GM12878 (cell line): ENCODE data around the gene FUBP3. TPM values are rescaled to one million over a fixed set of nuclear protein-coding genes. Genes with fewer than 3 reads are reported as not detected.

ENCODE experiments used
- ATAC-seq: fragments of 200-7000 bp; cut with Tn5 transposase; 3 replicates; pipeline ENCODE4 v1.9.1; 2020; ENCODE audit warnings: mild to moderate bottlenecking, moderate library complexity
- BruUV-seq: library from RNA; stranded (reverse); fragments of 400-500 nt; replicated peaks from 2 replicates; lab custom pipeline; 2021; lab: Mats Ljungman, UMichigan
- CTCF ChIA-PET: fragments of 300-600 bp; sonication (Branson Sonifier 250); formaldehyde crosslinking; extraction: SDS; loops from one replicate; lab custom pipeline; 2021; ENCODE audit warnings: inconsistent platforms; lab: Yijun Ruan, JAX
- POLR2A ChIA-PET: fragments of 350-600 bp; formaldehyde crosslinking; extraction: SDS; loops from one replicate; lab custom pipeline; 2021; ENCODE audit warnings: inconsistent platforms; lab: Charles Lee
- RAD21 ChIA-PET: fragments of 300-600 bp; sonication (Branson Sonifier 250); formaldehyde crosslinking; loops from one replicate; lab custom pipeline; 2023; ENCODE audit warnings: antibody characterized with exemption; ENCODE audit not compliant: unreplicated experiment; lab: Charles Lee
- SMC1A ChIA-PET: fragments of 300-600 bp; sonication (Branson Sonifier 250); formaldehyde crosslinking; loops from one replicate; lab custom pipeline; 2023; ENCODE audit not compliant: unreplicated experiment, uncharacterized antibody; lab: Charles Lee
- DNase-seq: peaks from one replicate; pipeline ENCODE4 v3.0.0-alpha.2; 2011; ENCODE audit warnings: low read depth, low spot score
- FAIRE-seq: peaks from 3 replicates; lab custom pipeline; 2011; peaks lifted over from hg19 to GRCh38; lab: Jason Lieb, UNC
- H2AFZ ChIP-seq: 2 replicates; pipeline ENCODE4 v1.6.0; 2011; ENCODE audit warnings: low read depth, low read length, control low read depth; ENCODE audit not compliant: control insufficient read depth
- H3K27ac ChIP-seq: 2 replicates; pipeline ENCODE4 v1.5.1; 2011; ENCODE audit warnings: control low read depth; ENCODE audit not compliant: control insufficient read depth, insufficient read depth
- H3K27me3 ChIP-seq, 2 experiments: replicated peaks in 1 of 2; 2 replicates each; pipeline versions ENCODE4 v1.6.0 to v1.6.1; 2011; ENCODE audit warnings: low read length in 1 of 2; ENCODE audit not compliant: control insufficient read depth in 2 of 2, insufficient read depth in 2 of 2
- H3K36me3 ChIP-seq, 2 experiments: 2 replicates each; pipeline ENCODE4 v1.5.1; 2011; ENCODE audit warnings: low read length in 1 of 2; ENCODE audit not compliant: control insufficient read depth in 2 of 2, insufficient read depth in 2 of 2
- H3K4me1 ChIP-seq: 2 replicates; pipeline ENCODE4 v1.6.1; 2011; ENCODE audit warnings: mild to moderate bottlenecking, low read length, moderate library complexity, mixed read lengths; ENCODE audit not compliant: control insufficient read depth, insufficient read depth
- H3K4me2 ChIP-seq: 2 replicates; pipeline ENCODE4 v1.6.0; 2011; ENCODE audit warnings: control low read depth; ENCODE audit not compliant: control insufficient read depth, insufficient read depth
- H3K4me3 ChIP-seq: fragments of 200-600 bp; sonication (generic); 2 replicates; pipeline ENCODE4 v1.5.1; 2016
- H3K79me2 ChIP-seq: 2 replicates; pipeline ENCODE4 v1.6.0; 2011; ENCODE audit warnings: low read length; ENCODE audit not compliant: control insufficient read depth, insufficient read depth
- H3K9ac ChIP-seq: 2 replicates; pipeline ENCODE4 v1.8.0; 2011; ENCODE audit warnings: low read length, control low read depth, mixed read lengths; ENCODE audit not compliant: control insufficient read depth, insufficient read depth
- H3K9me3 ChIP-seq: replicated peaks from 3 replicates; pipeline ENCODE4 v1.5.1; 2011; ENCODE audit warnings: mild to moderate bottlenecking, low read length; ENCODE audit not compliant: control insufficient read depth, insufficient read depth
- H4K20me1 ChIP-seq: 2 replicates; pipeline ENCODE4 v1.6.0; 2011; ENCODE audit not compliant: control insufficient read depth, insufficient read depth
- GATAD2B ChIP-seq: fragments of 450-650 bp; conservative IDR thresholded peaks from 2 replicates; pipeline ENCODE4 v1.6.1; 2017; ENCODE audit warnings: low read depth, mild to moderate bottlenecking, moderate library complexity
- IRF4 ChIP-seq: IDR thresholded peaks from 2 replicates; pipeline ENCODE4 v1.6.1; 2011; ENCODE audit warnings: low read depth, low read length
- NFYB ChIP-seq: IDR thresholded peaks from 2 replicates; pipeline ENCODE4 v1.6.1; 2011; ENCODE audit warnings: low read depth, mild to moderate bottlenecking, low read length, improper control_type of control experiment, moderate library complexity; ENCODE audit not compliant: insufficient read depth
- NRF1 ChIP-seq: conservative IDR thresholded peaks from 2 replicates; pipeline ENCODE4 v1.6.1; 2011; ENCODE audit warnings: mild to moderate bottlenecking, low read depth, low read length, improper control_type of control experiment
- RCOR1 ChIP-seq: conservative IDR thresholded peaks from 2 replicates; pipeline ENCODE4 v1.6.1; 2012; ENCODE audit warnings: low read depth, low read length, improper control_type of control experiment
- SMAD5 ChIP-seq: IDR thresholded peaks from 2 replicates; pipeline ENCODE4 v1.6.1; 2016; ENCODE audit warnings: antibody characterized with exemption, low read depth
- TAF1 ChIP-seq: IDR thresholded peaks from 2 replicates; pipeline ENCODE4 v1.6.1; 2011; ENCODE audit warnings: mild to moderate bottlenecking, low read depth, low read length, borderline replicate concordance
- YBX1 ChIP-seq: fragments of 450-650 bp; IDR thresholded peaks from 2 replicates; pipeline ENCODE4 v1.6.1; 2016; ENCODE audit warnings: antibody characterized with exemption
- WGBS: methylation state at CpG from one replicate; pipeline ENCODE4 v1.1.6; 2016; ENCODE audit warnings: low lambda C conversion rate; ENCODE audit not compliant: insufficient replicate concordance, insufficient coverage; ENCODE audit errors: missing lambda C conversion rate; 5-methylcytosine and 5-hydroxymethylcytosine counted together
- in situ Hi-C: fragments of 300-500 bp; cut with MboI; formaldehyde crosslinking; loops from 9 replicates; pipeline ENCODE4 v1.14.3; 2018; ENCODE audit warnings: mixed read lengths
- intact Hi-C: fragments of 100-400 bp; cut with micrococcal nuclease; formaldehyde crosslinking; loops from one replicate; pipeline ENCODE4 v1.14.2; 2022; ENCODE audit not compliant: unreplicated experiment
- polyA plus RNA-seq, 11 experiments: library from polyadenylated mRNA; depleted of rRNA in 4 of 11; unstranded in 6 of 11; stranded (reverse) in 5 of 11; fragments of >200 nt; fragmentation: Nextera tagmentation in 4 of 11; fragmentation: Illumina TruSeq in 1 of 11; extraction: Ambion mirVana in 4 of 11; extraction: Trizol in 1 of 11; gene quantifications; 1 replicate in 1 of 11; 2 replicates in 10 of 11; pipeline versions ENCODE4 v1.2.1 to v1.2.3, GENCODE V29; 2011 to 2016; ENCODE audit warnings: inconsistent platforms in 2 of 11, missing spikeins in 2 of 11, low read depth in 1 of 11
- total RNA-seq, 4 experiments: library from RNA; depleted of rRNA in 3 of 4; stranded (reverse); fragments of >200 nt in 3 of 4; fragmentation: Illumina TruSeq in 1 of 4; extraction: Trizol in 1 of 4; gene quantifications; 2 replicates each; pipeline versions ENCODE4 v1.2.1 to v1.2.3, GENCODE V29; 2013 to 2021
- TF ChIP-seq, protein P1 (sequence below): IDR thresholded peaks from 2 replicates; pipeline ENCODE4 v1.6.1; 2011; ENCODE audit warnings: low read depth, mild to moderate bottlenecking, low read length, moderate library complexity, borderline replicate concordance; ENCODE audit errors: extremely low read depth
- TF ChIP-seq, protein P2 (sequence below): fragments of 150-350 bp; IDR thresholded peaks from 2 replicates; pipeline ENCODE4 v1.6.1; 2016; ENCODE audit warnings: low read depth, low read length

FUBP3 gene
- total and polyA plus RNA-seq, 10 of the 15 experiments (the other 5 are each of a cell fraction or from before 2014, with no cell fraction given): 2.4 to 49.4 (median 37.2) TPM

DNA sequence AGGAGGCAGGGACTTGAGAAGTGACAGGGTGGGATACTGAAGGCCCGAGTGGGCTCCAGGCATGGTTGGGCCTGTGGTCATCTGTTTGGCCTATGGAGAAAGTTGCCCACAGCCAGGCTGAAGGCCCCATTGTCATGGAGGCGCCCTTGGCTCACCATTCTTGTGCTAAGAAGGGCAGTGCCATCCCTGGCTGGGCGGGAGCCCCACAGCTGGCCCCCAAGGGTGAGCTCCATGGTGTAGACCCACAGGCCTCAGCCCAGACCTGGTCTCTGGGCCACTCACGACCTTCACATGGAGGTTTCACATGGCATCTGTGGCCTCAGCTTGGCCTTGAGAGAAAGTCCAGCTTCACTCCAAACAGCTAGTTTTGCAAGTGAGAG, 50.7 kb downstream of the FUBP3 start:
- ChIA-PET SMC1A (no interaction called here), CTCF (no interaction called here), RAD21 (no interaction called here), POLR2A (no interaction called here)
- no peaks in the 10 kb centered on the region for H3K27me3 ChIP-seq
- H3K4me2 ChIP-seq: no peak overlapping the region
- no peaks in the 10 kb centered on the region for H3K9me3 ChIP-seq
- peaks cover 9 to 47% of the 10 kb centered on the region in 2 experiments; a peak in 3 of 4 replicates for H3K36me3 ChIP-seq
- in situ Hi-C loops (no loop called here), intact Hi-C loops (no loop called here)
- H3K4me1 ChIP-seq: no peaks in the 10 kb centered on the region
- no peaks in the 10 kb centered on the region for H3K79me2 ChIP-seq
- 98% methylated on average over 4 of the region's 4 CpGs for WGBS
- no peak for DNase-seq
- no peak for FAIRE-seq
- no peaks in the 10 kb centered on the region for H4K20me1 ChIP-seq
- no peak overlapping the region for H3K27ac ChIP-seq
- TF ChIP-seq, protein P1, sequence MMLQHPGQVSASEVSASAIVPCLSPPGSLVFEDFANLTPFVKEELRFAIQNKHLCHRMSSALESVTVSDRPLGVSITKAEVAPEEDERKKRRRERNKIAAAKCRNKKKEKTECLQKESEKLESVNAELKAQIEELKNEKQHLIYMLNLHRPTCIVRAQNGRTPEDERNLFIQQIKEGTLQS: no peak
- TF ChIP-seq SMAD5 (no peak), IRF4 (no peak), GATAD2B (no peak), RCOR1 (no peak), NRF1 (no peak), YBX1 (no peak)
- ATAC-seq: no peak
- no peak overlapping the region for H3K9ac ChIP-seq
- BruUV-seq: no TSS peak
- no peak overlapping the region for H2AFZ ChIP-seq
- no peak overlapping the region for H3K4me3 ChIP-seq

DNA sequence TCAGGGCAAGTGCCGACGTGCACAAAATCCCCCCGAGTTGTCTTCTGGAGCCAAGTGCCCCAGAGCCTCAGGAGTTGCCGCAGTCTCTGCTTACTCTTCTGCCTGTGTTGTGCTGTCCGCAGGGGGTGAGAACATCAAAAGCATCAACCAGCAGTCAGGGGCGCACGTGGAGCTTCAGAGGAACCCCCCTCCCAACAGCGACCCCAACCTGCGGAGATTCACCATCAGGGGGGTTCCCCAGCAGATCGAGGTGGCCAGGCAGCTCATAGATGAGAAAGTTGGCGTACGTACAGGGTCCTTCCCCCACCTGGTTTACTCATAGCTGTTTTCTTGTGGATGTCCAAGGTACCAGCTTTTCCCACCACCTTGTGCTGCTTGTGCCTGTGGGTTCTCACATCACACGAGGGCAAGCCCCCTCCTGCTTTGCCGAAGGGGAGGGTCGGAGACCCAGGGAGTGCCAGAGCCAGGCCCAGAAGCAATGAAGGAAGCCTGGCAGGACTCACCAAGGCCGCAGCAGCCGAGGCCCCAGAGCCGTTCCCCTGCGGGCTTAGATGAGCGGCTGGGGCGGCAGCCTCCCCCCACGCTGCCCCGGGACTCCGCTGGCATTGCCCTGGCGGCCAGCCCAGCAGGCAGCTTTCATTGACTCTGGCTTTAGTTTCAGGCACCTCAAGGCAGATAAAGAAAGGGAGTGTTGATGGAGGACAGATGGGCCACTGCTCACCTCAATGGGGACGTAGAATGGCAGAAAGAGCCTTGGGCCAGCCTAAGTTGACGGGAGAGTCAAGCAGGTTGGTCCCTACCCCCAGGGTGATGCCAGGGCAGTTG, 51.3 kb downstream of the FUBP3 start:
- H3K27me3 ChIP-seq: no peaks in the 10 kb centered on the region
- H3K36me3 ChIP-seq: peaks cover 9 to 42% of the 10 kb centered on the region in 2 experiments; a peak in 3 of 4 replicates
- H3K9me3 ChIP-seq: no peaks in the 10 kb centered on the region
- H3K4me2 ChIP-seq: no peak overlapping the region
- ATAC-seq: no peak
- no peaks in the 10 kb centered on the region for H3K4me1 ChIP-seq
- H2AFZ ChIP-seq: no peak overlapping the region
- in situ Hi-C loops (no loop called here), intact Hi-C loops (no loop called here)
- H4K20me1 ChIP-seq: no peaks in the 10 kb centered on the region
- CTCF ChIA-PET: no interaction called here
- SMC1A ChIA-PET: no interaction called here
- H3K79me2 ChIP-seq: no peaks in the 10 kb centered on the region
- H3K27ac ChIP-seq: no peak overlapping the region
- POLR2A ChIA-PET: no interaction called here
- no peak for DNase-seq
- FAIRE-seq: no peak
- WGBS: 94% methylated on average over 21 of the region's 27 CpGs
- RAD21 ChIA-PET: no interaction called here
- BruUV-seq: no TSS peak
- H3K9ac ChIP-seq: no peak overlapping the region
- H3K4me3 ChIP-seq: no peak overlapping the region
- no peak for TF ChIP-seq NFYB
- TF ChIP-seq TAF1: no peak
- TF ChIP-seq, protein P2, sequence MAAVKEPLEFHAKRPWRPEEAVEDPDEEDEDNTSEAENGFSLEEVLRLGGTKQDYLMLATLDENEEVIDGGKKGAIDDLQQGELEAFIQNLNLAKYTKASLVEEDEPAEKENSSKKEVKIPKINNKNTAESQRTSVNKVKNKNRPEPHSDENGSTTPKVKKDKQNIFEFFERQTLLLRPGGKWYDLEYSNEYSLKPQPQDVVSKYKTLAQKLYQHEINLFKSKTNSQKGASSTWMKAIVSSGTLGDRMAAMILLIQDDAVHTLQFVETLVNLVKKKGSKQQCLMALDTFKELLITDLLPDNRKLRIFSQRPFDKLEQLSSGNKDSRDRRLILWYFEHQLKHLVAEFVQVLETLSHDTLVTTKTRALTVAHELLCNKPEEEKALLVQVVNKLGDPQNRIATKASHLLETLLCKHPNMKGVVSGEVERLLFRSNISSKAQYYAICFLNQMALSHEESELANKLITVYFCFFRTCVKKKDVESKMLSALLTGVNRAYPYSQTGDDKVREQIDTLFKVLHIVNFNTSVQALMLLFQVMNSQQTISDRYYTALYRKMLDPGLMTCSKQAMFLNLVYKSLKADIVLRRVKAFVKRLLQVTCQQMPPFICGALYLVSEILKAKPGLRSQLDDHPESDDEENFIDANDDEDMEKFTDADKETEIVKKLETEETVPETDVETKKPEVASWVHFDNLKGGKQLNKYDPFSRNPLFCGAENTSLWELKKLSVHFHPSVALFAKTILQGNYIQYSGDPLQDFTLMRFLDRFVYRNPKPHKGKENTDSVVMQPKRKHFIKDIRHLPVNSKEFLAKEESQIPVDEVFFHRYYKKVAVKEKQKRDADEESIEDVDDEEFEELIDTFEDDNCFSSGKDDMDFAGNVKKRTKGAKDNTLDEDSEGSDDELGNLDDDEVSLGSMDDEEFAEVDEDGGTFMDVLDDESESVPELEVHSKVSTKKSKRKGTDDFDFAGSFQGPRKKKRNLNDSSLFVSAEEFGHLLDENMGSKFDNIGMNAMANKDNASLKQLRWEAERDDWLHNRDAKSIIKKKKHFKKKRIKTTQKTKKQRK: no peak
